ENCODE data around the gene UBR1. TPM values are rescaled to one million over a fixed set of nuclear protein-coding genes. Genes with fewer than 3 reads are reported as not detected.
"Not testable (repeated sequence)": the region's sequence is repeated elsewhere in the genome, so short reads cannot be mapped to it uniquely, and the experiment has no call there.

UBR1 gene
- total RNA-seq, 1 experiment from 2014 or later, result 18.9 TPM

DNA sequence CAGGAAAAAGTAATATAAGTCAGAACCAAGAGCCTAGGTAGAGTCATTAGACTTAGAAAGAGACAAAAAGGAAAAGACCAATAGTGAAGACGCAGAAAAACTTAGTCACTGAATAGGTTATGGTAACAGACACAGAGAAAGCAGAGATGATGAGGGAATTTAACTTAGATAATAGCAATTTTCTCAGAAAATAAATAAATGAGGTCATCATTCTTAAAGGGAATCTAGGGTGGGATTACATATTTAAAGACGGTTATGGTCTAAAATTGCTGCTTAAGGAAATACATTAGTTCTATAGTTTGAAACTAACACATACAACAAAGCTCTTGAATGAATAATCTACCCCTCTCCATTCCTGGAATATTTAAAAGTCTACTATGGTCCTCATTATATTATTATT lies 59.4 kb downstream of the UBR1 start:
- TF ChIP-seq ZBTB21 (CRISPR knock-in tag; IDR thresholded peaks at IDR 0.05; ENCODE audit: borderline replicate concordance) (no peak), HMGXB4 (CRISPR knock-in tag; IDR thresholded peaks at IDR 0.05) (no peak), E2F1 (CRISPR knock-in tag; IDR thresholded peaks at IDR 0.05) (no peak), RELA (CRISPR knock-in tag; IDR thresholded peaks at IDR 0.05; ENCODE audit: borderline replicate concordance) (no peak), TEAD4 (CRISPR knock-in tag; IDR thresholded peaks at IDR 0.05) (no peak), MXD4 (CRISPR knock-in tag; IDR thresholded peaks at IDR 0.05; ENCODE audit: borderline replicate concordance) (no peak)
- Mint-ChIP-seq H3K4me3 (no peak overlapping the region), H3K27ac (no peak overlapping the region), H3K36me3 (peaks cover 37% of the 10 kb centered on the region), H3K27me3 (ENCODE audit: low read depth) (no peaks in the 10 kb centered on the region), H3K4me1 (no peaks in the 10 kb centered on the region), H3K9me3 (peaks cover 4% of the 10 kb centered on the region; the same call in 1 of the 2 replicates)
- POLR2A ChIA-PET, result no interaction called here
- CTCF ChIA-PET, result no interaction called here
- ATAC-seq (no peak), DNase-seq (ENCODE audit: low spot score) (no peak)

DNA sequence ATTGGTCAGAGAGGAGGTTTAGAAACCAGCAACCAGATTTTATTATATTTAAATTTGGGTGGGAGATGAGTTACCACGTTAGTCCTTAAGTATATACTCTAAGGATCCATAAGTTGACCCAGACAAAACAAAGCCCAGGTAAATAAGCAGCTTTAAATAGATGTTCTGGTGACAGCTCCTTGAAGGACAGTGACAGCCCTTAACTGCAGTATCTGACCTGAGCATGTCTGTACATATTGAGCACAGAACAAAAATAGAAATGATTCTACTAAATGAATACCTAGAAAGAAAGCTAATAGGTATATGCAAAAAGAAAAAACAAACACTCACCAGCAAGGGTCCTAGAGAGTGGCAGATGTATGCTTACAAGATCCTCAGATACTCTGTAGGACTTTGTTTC lies 63.0 kb downstream of the UBR1 start:
- Mint-ChIP-seq H3K36me3 (peaks cover 42% of the 10 kb centered on the region), H3K4me3 (no peak overlapping the region), H3K27ac (no peak overlapping the region), H3K9me3 (peaks cover 4% of the 10 kb centered on the region; the same call in 1 of the 2 replicates), H3K4me1 (no peaks in the 10 kb centered on the region), H3K27me3 (ENCODE audit: low read depth) (no peaks in the 10 kb centered on the region)
- no peak for TF ChIP-seq GTF2I (CRISPR knock-in tag; conservative IDR thresholded peaks at IDR 0.05)
- no peak for TF ChIP-seq MYBL2 (CRISPR knock-in tag; IDR thresholded peaks at IDR 0.05)
- no peak for TF ChIP-seq CREB1 (CRISPR knock-in tag; IDR thresholded peaks at IDR 0.05)
- no peak for TF ChIP-seq ZNF532 (CRISPR knock-in tag; IDR thresholded peaks at IDR 0.05; ENCODE audit: borderline replicate concordance)
- TF ChIP-seq SP1 (CRISPR knock-in tag; conservative IDR thresholded peaks at IDR 0.05), result no peak
- TF ChIP-seq ZNF512 (CRISPR knock-in tag; IDR thresholded peaks at IDR 0.05; ENCODE audit: borderline replicate concordance), result no peak
- TF ChIP-seq ZNF423 (CRISPR knock-in tag; IDR thresholded peaks at IDR 0.05), result no peak
- TF ChIP-seq, protein P1, sequence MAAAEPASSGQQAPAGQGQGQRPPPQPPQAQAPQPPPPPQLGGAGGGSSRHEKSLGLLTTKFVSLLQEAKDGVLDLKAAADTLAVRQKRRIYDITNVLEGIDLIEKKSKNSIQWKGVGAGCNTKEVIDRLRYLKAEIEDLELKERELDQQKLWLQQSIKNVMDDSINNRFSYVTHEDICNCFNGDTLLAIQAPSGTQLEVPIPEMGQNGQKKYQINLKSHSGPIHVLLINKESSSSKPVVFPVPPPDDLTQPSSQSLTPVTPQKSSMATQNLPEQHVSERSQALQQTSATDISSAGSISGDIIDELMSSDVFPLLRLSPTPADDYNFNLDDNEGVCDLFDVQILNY (CRISPR knock-in tag; IDR thresholded peaks at IDR 0.05), result no peak
- TF ChIP-seq E2F1 (CRISPR knock-in tag; IDR thresholded peaks at IDR 0.05), result no peak
- ChIA-PET CTCF (interaction anchor here (0.6 kb wide), 1 partner anchor 1161 kb away, joined by 4 read pairs; no protein-coding TSS in a partner anchor), POLR2A (no interaction called here)
- DNase-seq (ENCODE audit: low spot score), result no peak
- no peak for ATAC-seq

DNA sequence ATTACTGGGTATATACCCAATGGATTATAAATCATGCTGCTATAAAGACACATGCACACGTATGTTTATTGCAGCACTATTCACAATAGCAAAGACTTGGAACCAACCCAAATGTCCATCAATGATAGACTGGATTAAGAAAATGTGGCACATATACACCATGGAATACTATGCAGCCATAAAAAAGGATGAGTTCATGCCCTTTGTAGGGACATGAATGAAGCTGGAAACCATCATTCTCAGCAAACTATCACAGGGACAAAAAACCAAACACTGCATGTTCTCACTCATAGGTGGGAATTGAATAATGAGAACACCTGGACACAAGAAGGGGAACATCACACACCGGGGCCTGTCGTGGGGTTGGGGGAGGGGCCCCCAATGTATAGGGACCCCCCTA lies 64.8 kb downstream of the UBR1 start:
- CTCF ChIA-PET; H3K27ac Mint-ChIP-seq; ATAC-seq; POLR2A ChIA-PET; H3K27me3 Mint-ChIP-seq (ENCODE audit: low read depth); H3K4me3 Mint-ChIP-seq; H3K4me1 Mint-ChIP-seq; H3K9me3 Mint-ChIP-seq; DNase-seq (ENCODE audit: low spot score): not testable (repeated sequence)
- H3K36me3 Mint-ChIP-seq, result peaks cover 46% of the 10 kb centered on the region

DNA sequence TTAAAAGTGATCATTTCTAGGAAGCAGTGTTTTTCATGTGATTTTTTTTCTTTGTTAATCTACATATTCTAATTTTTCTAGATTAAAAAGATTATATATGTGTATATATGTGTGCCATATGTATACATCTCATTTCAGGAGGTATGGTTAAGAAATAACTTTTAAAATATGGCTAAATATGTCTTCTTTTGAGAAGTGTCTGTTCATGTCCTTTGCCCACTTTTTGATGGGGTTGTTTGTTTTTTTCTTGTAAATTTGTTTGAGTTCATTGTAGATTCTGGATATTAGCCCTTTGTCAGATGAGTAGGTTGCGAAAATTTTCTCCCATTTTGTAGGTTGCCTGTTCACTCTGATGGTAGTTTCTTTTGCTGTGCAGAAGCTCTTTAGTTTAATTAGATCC lies 70.6 kb downstream of the UBR1 start:
- ATAC-seq; H3K9me3 Mint-ChIP-seq; H3K27ac Mint-ChIP-seq; CTCF ChIA-PET; DNase-seq (ENCODE audit: low spot score); POLR2A ChIA-PET; H3K27me3 Mint-ChIP-seq (ENCODE audit: low read depth); H3K4me1 Mint-ChIP-seq; H3K4me3 Mint-ChIP-seq: not testable (repeated sequence)
- H3K36me3 Mint-ChIP-seq, result peaks cover 37% of the 10 kb centered on the region
